HCT116 (cell line): ENCODE results near the gene POR. TPM values are rescaled to one million over a fixed set of nuclear protein-coding genes. Genes with fewer than 3 reads are reported as not detected.

Source experiments
- ATAC-seq: fragments of 200-7000 bp; cut with Tn5 transposase; 2 replicates; pipeline ENCODE4 v1.9.1; 2020; ENCODE audit warnings: mild to moderate bottlenecking, moderate library complexity
- BruUV-seq: library from RNA; stranded (reverse); fragments of 400-500 nt; replicated peaks from 2 replicates; lab custom pipeline; 2021; lab: Mats Ljungman, UMichigan
- CTCF ChIA-PET: fragments of 300-600 bp; sonication (Branson Sonifier 250); formaldehyde crosslinking; loops from one replicate; lab custom pipeline; 2021; ENCODE audit warnings: antibody characterized with exemption; lab: Charles Lee
- POLR2A ChIA-PET: fragments of 300-600, 350-600 bp; sonication (Branson Sonifier 250); formaldehyde crosslinking; loops from one replicate; lab custom pipeline; 2021; ENCODE audit warnings: antibody characterized with exemption; lab: Charles Lee
- RAD21 ChIA-PET, 2 experiments: fragments of 300-600 bp; sonication (Branson Sonifier 250); formaldehyde crosslinking; loops; one replicate each; lab custom pipeline; 2023; ENCODE audit warnings: low total read pairs in 2 of 2; ENCODE audit not compliant: uncharacterized antibody in 2 of 2, unreplicated experiment in 2 of 2, low non-redundant PET in 1 of 2; lab: Charles Lee
- DNase-seq: peaks from one replicate; pipeline ENCODE4 v3.0.0-alpha.2; 2010; ENCODE audit warnings: low read depth, low spot score
- H2AFZ ChIP-seq: fragments of 200-600 bp; shearing (Covaris generic), sonication (generic); 2 replicates; pipeline ENCODE4 v1.6.1; 2017; ENCODE audit warnings: low read depth, mixed run types, mixed read lengths, antibody characterized with exemption, low read length; ENCODE audit not compliant: poor library complexity, severe bottlenecking
- H3K27ac ChIP-seq: 2 replicates; pipeline ENCODE4 v1.5.1; 2012; ENCODE audit warnings: low read depth, low read length
- H3K27me3 ChIP-seq: fragments of 200-600 bp; sonication (generic); 2 replicates; pipeline ENCODE4 v1.6.1; 2016; ENCODE audit warnings: mixed run types, low read length, mixed read lengths; ENCODE audit not compliant: insufficient read depth
- H3K36me3 ChIP-seq, 2 experiments: fragments of 200-500 bp in 1 of 2; fragments of 200-600 bp in 1 of 2; sonication (Bioruptor generic) in 1 of 2; sonication (generic) in 1 of 2; 2 replicates each; pipeline versions ENCODE4 v1.5.1 to v1.6.1; 2014 to 2016; ENCODE audit warnings: low read length in 2 of 2, inconsistent platforms in 1 of 2, mixed read lengths in 1 of 2, mixed run types in 1 of 2; ENCODE audit not compliant: insufficient read depth in 2 of 2, control insufficient read depth in 1 of 2
- H3K4me1 ChIP-seq, 2 experiments: fragments of 200-600 bp in 1 of 2; sonication (generic) in 1 of 2; 2 replicates each; pipeline versions ENCODE4 v1.5.1 to v1.6.1; 2012 to 2017; ENCODE audit warnings: low read length in 2 of 2, inconsistent platforms in 1 of 2, mild to moderate bottlenecking in 1 of 2, mixed read lengths in 1 of 2, mixed run types in 1 of 2, moderate library complexity in 1 of 2; ENCODE audit not compliant: insufficient read depth in 2 of 2, control insufficient read depth in 1 of 2
- H3K4me2 ChIP-seq: fragments of 200-600 bp; sonication (generic); 2 replicates; pipeline ENCODE4 v1.6.1; 2017; ENCODE audit warnings: mixed run types, low read length, mixed read lengths
- H3K4me3 ChIP-seq, 2 experiments: fragments of 200-600 bp in 1 of 2; sonication (generic) in 1 of 2; replicated peaks in 1 of 2; 2 replicates each; pipeline ENCODE4 v1.5.1; 2011 to 2016; ENCODE audit warnings: low read length in 2 of 2, control low read depth in 1 of 2, low read depth in 1 of 2, mild to moderate bottlenecking in 1 of 2, mixed read lengths in 1 of 2, mixed run types in 1 of 2
- H3K79me2 ChIP-seq: fragments of 200-600 bp; sonication (generic); 2 replicates; pipeline ENCODE4 v1.6.1; 2017; ENCODE audit warnings: mild to moderate bottlenecking, mixed run types, low read length, moderate library complexity, mixed read lengths; ENCODE audit not compliant: insufficient read depth
- H3K9ac ChIP-seq: fragments of 200-600 bp; sonication (generic); 2 replicates; pipeline ENCODE4 v1.6.1; 2016; ENCODE audit warnings: low read length, mixed read lengths
- H3K9me2 ChIP-seq: fragments of 200-600 bp; sonication (generic), shearing (Covaris generic); 2 replicates; pipeline ENCODE4 v1.6.1; 2017; ENCODE audit warnings: mixed run types, mild to moderate bottlenecking, moderate library complexity; ENCODE audit not compliant: insufficient read depth
- H3K9me3 ChIP-seq, 2 experiments: fragments of 200-500 bp in 1 of 2; fragments of 200-600 bp in 1 of 2; sonication (Bioruptor generic) in 1 of 2; sonication (generic) in 1 of 2; 2 replicates each; pipeline ENCODE4 v1.6.1; 2014 to 2017; ENCODE audit warnings: low read length in 2 of 2, mixed read lengths in 2 of 2, inconsistent platforms in 1 of 2, low read depth in 1 of 2, mild to moderate bottlenecking in 1 of 2, mixed run types in 1 of 2, moderate library complexity in 1 of 2; ENCODE audit not compliant: control insufficient read depth in 1 of 2, insufficient read depth in 1 of 2
- H4K20me1 ChIP-seq: fragments of 200-600 bp; sonication (generic), shearing (Covaris generic); 2 replicates; pipeline ENCODE4 v1.6.1; 2017; ENCODE audit warnings: mixed run types, mild to moderate bottlenecking, moderate library complexity; ENCODE audit not compliant: insufficient read depth
- ATF3 ChIP-seq: IDR thresholded peaks from 2 replicates; pipeline ENCODE4 v1.6.1; 2012
- CBX3 ChIP-seq: IDR thresholded peaks from 2 replicates; pipeline ENCODE4 v1.6.1; 2012; ENCODE audit warnings: low read depth
- EGR1 ChIP-seq: IDR thresholded peaks from 2 replicates; pipeline ENCODE4 v1.6.1; 2012; ENCODE audit warnings: low read depth
- ELF1 ChIP-seq: IDR thresholded peaks from 2 replicates; pipeline ENCODE4 v1.6.1; 2012; ENCODE audit warnings: low read depth, borderline replicate concordance
- EZH2 ChIP-seq: fragments of 200-600 bp; sonication (generic); IDR thresholded peaks from 2 replicates; pipeline ENCODE4 v1.6.1; 2017; ENCODE audit warnings: antibody characterized with exemption, mixed run types
- EZH2phosphoT487 ChIP-seq: fragments of 200-600 bp; IDR thresholded peaks from 2 replicates; pipeline ENCODE4 v1.6.1; 2018; ENCODE audit warnings: antibody characterized with exemption, borderline replicate concordance
- FOSL1 ChIP-seq: IDR thresholded peaks from 2 replicates; pipeline ENCODE4 v1.6.1; 2012; ENCODE audit warnings: low read depth
- JUND ChIP-seq: IDR thresholded peaks from 2 replicates; pipeline ENCODE4 v1.6.1; 2012
- POLR2A ChIP-seq: IDR thresholded peaks from 2 replicates; pipeline ENCODE4 v1.7.0; 2011; ENCODE audit warnings: borderline replicate concordance; ENCODE audit not compliant: insufficient read depth, insufficient read length; ENCODE audit errors: extremely low read depth
- POLR2AphosphoS5 ChIP-seq: IDR thresholded peaks from 2 replicates; pipeline ENCODE4 v1.6.1; 2011; ENCODE audit warnings: mild to moderate bottlenecking, low read depth, low read length, moderate library complexity
- REST ChIP-seq: IDR thresholded peaks from 2 replicates; pipeline ENCODE4 v1.6.1; 2012; ENCODE audit warnings: low read depth
- SIN3A ChIP-seq: IDR thresholded peaks from 2 replicates; pipeline ENCODE4 v1.6.1; 2012; ENCODE audit warnings: low read depth
- SP1 ChIP-seq: IDR thresholded peaks from 2 replicates; pipeline ENCODE4 v1.6.1; 2012; ENCODE audit warnings: low read depth
- SRF ChIP-seq: IDR thresholded peaks from 2 replicates; pipeline ENCODE4 v1.6.1; 2012; ENCODE audit warnings: low read depth
- TCF7L2 ChIP-seq: IDR thresholded peaks from 2 replicates; pipeline ENCODE4 v1.7.0; 2011; ENCODE audit warnings: borderline replicate concordance, inconsistent platforms; ENCODE audit not compliant: insufficient read depth, insufficient read length; ENCODE audit errors: extremely low read depth
- YY1 ChIP-seq: IDR thresholded peaks from 2 replicates; pipeline ENCODE4 v1.6.1; 2011; ENCODE audit warnings: low read length, low read depth, moderate library complexity, mild to moderate bottlenecking; ENCODE audit not compliant: insufficient replicate concordance; ENCODE audit errors: extremely low read depth
- ZFX ChIP-seq: fragments of 450-650 bp; IDR thresholded peaks from 2 replicates; pipeline ENCODE4 v1.6.1; 2017
- ZNF274 ChIP-seq: fragments of 200-500 bp; sonication (Bioruptor generic); IDR thresholded peaks from 2 replicates; pipeline ENCODE4 v1.6.1; 2014; ENCODE audit warnings: mild to moderate bottlenecking, low read depth, low read length, inconsistent platforms
- intact Hi-C: fragments of 100-400 bp; cut with micrococcal nuclease; formaldehyde crosslinking; loops from 2 replicates; pipeline ENCODE4 v1.10.0; 2022
- total RNA-seq: library from RNA; stranded (reverse); gene quantifications from one replicate; pipeline ENCODE4 v1.2.1, GENCODE V29; 2021; ENCODE audit not compliant: unreplicated experiment
- TF ChIP-seq, protein P1 (sequence below): IDR thresholded peaks from 2 replicates; pipeline ENCODE4 v1.6.1; 2011; ENCODE audit warnings: mild to moderate bottlenecking, low read length, moderate library complexity; ENCODE audit not compliant: insufficient replicate concordance; ENCODE audit errors: extremely low read depth

POR gene
- total RNA-seq, 1 experiment from 2014 or later = 120 TPM

DNA sequence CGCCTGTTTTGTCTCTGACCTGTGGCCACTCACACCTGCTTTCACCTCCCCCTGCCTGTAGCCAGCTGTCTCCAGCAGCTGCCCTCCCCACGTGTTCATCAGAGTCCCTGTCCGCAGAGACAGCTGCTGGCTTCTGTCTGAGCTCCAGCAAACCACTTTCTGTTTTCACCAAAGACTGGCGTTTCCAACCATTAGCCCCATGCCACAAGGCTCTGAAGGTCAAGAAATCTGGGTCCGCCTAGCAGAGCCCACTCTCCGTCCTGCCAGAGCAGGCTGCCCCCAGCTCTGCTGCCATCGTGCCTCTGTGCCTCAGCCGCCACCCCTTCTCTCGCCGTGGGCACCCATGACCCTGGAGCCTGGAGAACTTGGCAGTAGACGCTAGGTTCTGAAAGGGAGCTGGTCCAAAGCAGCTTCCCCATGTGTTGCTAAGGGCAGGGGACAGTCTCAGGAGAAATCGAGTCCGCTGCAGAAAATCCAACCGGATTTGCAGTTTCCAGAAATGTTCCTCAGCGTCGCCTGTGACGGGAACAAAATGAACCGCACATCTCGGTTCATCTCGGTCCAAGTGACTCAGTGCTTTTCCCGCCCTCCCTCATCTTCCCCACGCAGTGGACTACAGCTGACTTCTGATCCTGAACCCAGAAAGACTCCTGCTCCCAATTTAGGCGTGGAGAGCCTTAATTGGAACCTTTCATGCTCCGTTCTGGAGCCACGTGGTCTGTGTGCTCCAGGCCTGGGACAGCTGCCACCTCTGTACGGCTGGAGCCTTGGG lies 51.4 kb downstream of the POR start (continued):
- TF ChIP-seq, protein P1, sequence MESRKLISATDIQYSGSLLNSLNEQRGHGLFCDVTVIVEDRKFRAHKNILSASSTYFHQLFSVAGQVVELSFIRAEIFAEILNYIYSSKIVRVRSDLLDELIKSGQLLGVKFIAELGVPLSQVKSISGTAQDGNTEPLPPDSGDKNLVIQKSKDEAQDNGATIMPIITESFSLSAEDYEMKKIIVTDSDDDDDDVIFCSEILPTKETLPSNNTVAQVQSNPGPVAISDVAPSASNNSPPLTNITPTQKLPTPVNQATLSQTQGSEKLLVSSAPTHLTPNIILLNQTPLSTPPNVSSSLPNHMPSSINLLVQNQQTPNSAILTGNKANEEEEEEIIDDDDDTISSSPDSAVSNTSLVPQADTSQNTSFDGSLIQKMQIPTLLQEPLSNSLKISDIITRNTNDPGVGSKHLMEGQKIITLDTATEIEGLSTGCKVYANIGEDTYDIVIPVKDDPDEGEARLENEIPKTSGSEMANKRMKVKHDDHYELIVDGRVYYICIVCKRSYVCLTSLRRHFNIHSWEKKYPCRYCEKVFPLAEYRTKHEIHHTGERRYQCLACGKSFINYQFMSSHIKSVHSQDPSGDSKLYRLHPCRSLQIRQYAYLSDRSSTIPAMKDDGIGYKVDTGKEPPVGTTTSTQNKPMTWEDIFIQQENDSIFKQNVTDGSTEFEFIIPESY = no peak
- TF ChIP-seq SIN3A (no peak), POLR2AphosphoS5 (no peak), ATF3 (no peak), ZFX (no peak), ELF1 (no peak)

GRCh38 chr7:75967055-75967454 lies 52.1 kb downstream of the POR start:
- RAD21 ChIA-PET = no interaction called here
- DNase-seq (no peak), ATAC-seq (no peak)
- H3K27me3 ChIP-seq = no peaks in the 10 kb centered on the region
- H3K9me2 ChIP-seq = no peaks in the 10 kb centered on the region
- H3K79me2 ChIP-seq = no peaks in the 10 kb centered on the region
- no peaks in the 10 kb centered on the region for H3K4me1 ChIP-seq
- no peak overlapping the region for H2AFZ ChIP-seq
- no peaks in the 10 kb centered on the region for H3K36me3 ChIP-seq
- intact Hi-C loops = no loop called here
- no peak overlapping the region for H3K4me3 ChIP-seq
- H3K27ac ChIP-seq = no peak overlapping the region
- POLR2A ChIA-PET = no interaction called here
- no peak overlapping the region for H3K9ac ChIP-seq
- no peaks in the 10 kb centered on the region for H3K9me3 ChIP-seq
- H4K20me1 ChIP-seq = no peaks in the 10 kb centered on the region
- H3K4me2 ChIP-seq = no peak overlapping the region
- CTCF ChIA-PET = no interaction called here
- no TSS peak for BruUV-seq
- no peak for TF ChIP-seq SIN3A
- TF ChIP-seq YY1 = no peak
- TF ChIP-seq ELF1 = no peak
- TF ChIP-seq EZH2phosphoT487 = no peak
- no peak for TF ChIP-seq SP1
- no peak for TF ChIP-seq FOSL1
- no peak for TF ChIP-seq POLR2AphosphoS5
- no peak for TF ChIP-seq EGR1
- TF ChIP-seq CBX3 = no peak
- TF ChIP-seq REST = no peak
- TF ChIP-seq ZNF274 = no peak
- TF ChIP-seq POLR2A = no peak
- no peak for TF ChIP-seq ATF3
- no peak for TF ChIP-seq SRF
- no peak for TF ChIP-seq TCF7L2
- TF ChIP-seq JUND = no peak
- no peak for TF ChIP-seq ZFX
- TF ChIP-seq EZH2 = no peak
